Limb (tissue), 2 donors: Measurements from ENCODE around the gene CLMP.
"Not testable (repeated sequence)": the region's sequence is repeated elsewhere in the genome, so short reads cannot be mapped to it uniquely, and the experiment has no call there.

Source experiments
- DNase-seq, 2 donors: peaks; one replicate each; pipeline ENCODE4 v3.0.0-alpha.2; 2016; ENCODE audit errors: extremely low spot score in 2 of 2

Gene CLMP

DNA sequence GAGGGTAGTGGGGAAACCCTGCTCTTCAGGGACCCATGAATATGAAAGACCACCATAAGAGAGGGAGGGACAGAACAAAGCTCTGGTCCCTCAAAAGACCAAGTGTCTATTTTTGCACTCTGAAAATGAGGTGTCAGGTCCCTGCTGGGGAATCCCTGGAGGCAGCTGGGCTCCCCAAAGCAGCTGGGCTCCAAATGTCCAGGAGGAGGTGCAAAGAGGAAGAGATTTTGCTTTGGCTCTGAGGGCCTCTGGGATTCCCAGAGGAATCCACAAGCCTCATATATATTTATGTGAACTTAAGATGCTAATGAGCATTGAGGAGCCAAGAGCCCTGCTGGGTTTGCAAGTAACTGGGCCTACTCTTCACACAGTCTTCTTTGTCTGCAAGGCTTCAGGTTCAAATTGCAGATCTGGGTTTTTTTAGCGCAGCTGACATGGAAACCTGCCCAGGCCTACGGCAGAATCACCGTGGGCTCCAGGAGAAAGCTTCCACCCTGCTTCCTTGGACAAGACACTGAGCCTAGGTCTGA is 26.0 kb downstream of the CLMP start:
- DNase-seq: no peak

DNA sequence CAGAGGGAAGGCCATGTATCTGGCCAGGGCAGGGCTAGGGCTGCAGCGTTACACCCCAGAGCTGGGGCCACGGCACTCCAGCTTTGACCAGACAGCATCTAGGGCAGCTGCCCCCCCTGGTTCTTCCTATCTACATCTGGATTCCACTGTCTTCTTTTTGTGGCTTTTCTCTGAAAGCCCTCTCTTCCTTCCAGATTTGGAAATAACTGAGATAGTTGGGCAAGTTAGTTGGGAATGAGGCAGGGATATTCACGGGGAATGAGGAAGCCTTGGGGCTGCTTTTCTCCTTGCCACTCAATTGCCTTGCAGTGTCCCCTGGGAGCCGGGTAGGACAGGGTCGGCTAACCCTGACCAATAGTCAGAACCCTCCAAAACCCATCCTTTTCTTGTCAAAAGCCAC is 26.8 kb downstream of the CLMP start:
- no peak for DNase-seq

DNA sequence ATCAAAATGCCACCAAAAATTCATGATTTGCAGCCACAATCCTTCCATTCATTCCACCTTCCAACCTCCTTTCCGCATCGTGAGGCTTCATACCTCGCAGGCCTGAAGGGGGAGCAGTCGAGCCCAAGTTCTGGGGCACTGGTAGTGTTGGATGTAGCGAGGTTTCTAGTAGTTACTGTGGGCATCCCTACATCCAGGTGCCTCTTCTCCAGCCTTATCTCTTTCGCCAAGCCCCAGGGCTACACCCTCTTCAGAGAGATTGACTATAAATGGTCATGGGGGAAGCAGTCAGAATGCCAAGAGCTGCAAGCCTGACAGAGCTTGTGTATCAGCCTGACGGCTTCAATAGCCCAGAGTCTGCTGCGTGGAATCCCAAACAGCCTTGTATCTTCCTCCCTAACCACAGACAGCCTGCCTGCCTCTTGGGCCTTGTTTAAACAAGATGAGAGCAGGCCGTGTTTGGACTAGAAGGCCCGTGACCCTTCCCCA is 28.9 kb downstream of the CLMP start:
- peak in 1 of 2 donors; percentile 51 for DNase-seq

DNA sequence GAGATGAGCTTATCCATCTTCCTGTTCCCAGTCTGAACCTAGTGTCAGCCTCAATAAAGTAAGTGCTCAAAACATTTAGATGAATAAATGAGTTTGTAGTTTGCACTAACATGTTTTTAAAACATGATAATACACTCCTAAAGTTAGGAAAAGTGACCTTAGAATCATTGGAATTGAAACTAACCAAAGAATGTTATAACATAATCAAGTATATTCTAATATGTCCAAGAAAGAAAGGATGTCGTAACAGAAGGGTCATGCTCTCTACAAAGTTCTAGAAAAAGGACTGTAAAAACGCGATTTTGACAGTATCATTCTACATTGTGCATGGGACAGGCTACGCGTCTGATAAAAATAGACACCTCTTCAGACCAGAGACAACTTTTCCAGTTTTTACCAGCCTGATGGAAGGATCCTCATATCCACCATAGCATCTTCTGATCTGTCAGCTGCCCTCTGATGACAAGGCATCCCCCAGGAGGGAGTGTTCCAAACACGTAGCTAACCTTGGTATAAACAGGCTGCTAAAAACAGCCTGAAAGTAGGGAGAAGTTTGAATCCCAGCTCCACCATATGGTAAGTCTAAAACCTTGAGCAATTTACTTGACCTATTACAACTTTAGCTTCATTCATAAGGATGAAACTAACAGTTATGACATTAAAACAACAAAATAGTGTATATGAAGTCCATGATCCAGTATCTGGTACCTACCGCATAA is 30.2 kb downstream of the CLMP start:
- DNase-seq: no peak

DNA sequence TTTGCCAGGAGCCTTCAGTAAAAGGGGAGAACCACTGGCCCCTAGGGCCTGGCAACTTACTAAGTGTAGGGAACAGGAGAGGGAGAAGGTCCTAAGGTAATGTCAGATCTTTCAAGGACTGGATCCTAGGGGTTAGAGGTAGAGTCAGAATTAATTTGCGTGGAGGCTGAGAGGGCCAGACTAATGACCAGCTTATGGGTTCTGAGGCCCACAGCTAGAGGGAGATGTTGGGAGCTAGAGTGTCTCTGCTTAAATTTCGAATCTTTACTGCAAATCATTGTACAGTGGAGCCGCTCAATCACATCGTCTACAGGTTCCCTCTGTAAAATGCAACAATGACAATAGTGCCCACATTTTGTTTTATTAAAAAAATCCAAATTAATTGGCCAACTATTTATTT is 31.4 kb downstream of the CLMP start:
- no peak for DNase-seq

DNA sequence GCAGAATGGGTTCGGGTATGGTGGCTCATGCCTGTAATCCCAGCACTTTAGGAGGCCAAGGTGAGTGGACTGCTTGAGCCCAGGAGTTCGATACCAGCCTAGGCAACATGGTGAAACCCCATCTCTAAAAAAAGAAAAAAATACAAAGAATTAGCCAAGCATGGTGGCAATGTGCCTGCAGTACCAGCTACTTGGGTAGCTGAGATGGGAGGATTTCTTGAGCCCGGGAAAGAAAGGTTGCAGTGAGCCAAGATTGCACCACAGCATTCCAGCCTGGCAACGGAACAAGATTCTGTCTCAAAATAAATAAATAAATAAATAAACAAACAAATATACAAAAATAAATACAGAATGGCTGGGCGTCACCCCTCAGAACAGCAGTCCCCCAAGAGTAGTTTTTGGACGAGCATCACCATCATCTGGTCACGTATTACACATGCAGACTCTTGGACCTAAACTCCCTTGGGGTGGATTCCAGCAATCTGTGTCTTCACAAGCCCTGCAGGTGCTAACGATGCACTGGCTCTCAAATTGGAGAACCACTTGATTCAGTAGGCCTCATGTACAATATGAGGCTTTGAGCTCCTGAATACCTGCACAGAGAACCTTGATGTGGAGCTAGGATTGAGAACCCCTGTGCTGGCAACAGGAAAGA is 33.5 kb downstream of the CLMP start:
- DNase-seq: no peak

DNA sequence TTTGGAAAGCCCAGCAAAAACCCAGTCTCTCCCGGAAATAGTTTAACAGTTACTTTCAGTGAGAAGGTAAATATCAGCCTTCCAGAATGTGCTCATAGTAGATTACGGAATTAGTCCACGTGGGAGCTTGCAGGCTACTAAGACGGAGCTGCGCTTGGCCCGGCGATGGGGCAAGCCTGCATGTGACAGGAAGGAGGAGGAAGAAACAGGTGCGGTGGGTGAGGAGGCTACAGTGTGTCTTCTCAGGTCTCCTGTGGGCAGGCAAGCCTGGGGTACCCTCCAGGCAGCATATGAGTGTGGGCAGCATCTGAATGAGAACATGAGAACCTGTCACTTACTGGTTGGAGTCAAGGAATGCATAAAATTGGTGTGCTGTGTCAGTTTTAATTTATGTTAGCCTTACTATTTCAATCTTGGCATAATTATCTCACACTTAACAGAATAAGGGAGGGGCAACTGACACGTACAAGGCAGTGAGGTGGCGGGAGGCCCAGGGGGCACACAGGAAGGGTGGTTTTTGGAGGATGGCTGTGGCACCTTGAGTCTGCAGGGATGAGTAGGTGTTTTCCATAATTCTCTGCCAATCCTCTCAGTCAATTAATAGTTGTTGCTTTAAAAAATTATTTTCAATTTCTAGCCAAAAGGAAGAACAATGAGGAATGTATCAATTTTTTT is 35.7 kb downstream of the CLMP start:
- DNase-seq: no peak

DNA sequence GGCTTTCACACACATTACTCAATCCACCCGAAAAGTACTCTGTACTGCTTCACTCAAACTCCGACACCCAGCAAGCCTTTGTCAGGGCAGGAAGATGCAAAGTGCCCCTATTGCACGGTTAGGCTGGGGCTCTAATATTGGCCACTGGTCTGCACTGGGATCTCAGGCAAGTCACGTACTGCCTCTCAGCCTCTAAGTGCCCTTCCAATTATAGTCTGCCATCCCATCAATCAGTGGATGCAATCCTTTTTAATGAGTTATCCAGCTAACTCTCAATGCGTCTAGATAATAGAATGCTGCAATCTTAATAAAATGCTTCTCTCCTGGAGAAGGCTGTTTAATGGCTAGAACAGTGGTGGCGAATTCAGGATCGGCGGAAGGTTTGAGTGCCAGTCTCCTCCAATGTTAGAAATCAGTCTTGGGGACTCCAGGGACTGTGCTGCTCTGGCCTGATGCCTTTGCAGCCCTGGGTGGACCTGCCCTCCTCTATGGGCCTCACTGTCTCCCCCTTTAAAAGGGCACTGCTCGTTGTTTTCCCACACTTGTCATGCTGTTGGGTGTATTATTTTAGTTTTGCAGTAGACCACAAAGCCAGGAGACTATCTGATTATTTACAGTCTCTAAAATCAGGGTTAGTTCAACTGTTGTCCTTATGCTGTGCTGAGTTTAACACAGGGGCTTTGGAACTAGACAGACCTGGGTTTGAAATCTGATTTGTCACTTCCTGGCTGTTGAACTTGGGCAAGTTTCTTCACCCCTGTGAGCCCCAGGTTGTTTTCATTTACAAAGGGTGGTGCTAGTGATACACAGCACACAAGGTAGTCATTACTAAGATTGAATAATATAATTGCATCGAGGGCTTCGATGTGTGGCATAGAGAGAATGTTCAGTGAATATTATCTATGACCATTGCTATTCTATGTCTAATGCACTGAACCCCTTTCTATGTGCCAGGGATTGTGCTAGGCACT is 36.7 kb downstream of the CLMP start:
- DNase-seq: no peak

DNA sequence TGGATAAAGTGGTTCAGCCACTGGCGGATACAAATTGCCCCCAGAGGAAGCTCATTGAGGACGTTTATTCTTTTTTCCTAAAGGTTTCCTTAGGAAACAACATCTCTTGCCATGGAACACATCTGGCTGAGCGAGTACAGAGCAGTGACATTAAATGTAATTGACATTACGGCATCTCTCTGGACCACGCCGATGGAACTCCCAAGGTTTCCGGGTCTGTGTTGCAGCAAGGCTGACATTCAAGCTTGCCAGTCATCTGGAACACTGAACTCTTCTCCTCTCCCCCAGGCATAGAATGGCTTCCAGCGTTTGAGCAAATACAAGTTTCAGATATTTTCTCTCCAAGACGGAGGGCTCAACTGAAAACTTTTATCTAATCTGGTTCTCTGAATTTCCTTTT is 42.1 kb downstream of the CLMP start:
- no peak for DNase-seq

DNA sequence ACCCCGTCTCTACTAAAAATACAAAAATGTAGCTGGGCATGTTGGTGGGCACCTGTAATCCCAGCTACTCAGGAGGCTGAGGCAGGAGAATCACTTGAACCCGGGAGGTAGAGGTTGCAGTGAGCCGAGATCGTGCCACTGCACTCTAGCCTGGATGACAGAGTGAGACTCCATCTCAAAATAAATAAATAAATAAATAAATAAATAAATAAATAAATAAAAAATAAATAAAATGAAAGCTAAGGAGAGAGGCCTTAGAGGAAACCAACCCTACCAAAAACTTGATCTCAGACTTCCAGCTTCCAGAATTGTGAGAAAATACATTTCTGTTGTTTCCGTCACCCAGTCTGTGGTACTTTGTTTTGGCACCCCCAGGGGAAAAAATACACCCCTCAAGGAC is 42.7 kb downstream of the CLMP start:
- not testable (repeated sequence) for DNase-seq

DNA sequence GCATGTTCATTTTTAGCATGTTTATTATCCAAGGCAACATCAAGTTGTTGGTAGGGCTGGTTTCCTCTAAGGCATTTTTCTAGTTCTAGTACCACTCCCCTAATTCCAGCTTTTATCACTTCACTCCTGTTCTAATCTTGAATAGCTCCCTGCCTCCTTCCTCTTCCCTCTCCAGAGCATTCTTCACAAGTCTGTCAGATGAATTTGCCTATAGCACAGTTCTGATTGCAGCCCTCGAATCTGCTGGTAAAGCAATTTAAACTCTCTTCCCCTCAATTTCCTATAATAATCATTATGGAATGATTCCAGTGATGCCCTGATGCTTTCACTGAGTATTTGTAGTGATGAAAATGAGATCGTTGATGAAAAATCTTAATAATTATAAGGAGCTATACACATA is 43.3 kb downstream of the CLMP start:
- DNase-seq: no peak

DNA sequence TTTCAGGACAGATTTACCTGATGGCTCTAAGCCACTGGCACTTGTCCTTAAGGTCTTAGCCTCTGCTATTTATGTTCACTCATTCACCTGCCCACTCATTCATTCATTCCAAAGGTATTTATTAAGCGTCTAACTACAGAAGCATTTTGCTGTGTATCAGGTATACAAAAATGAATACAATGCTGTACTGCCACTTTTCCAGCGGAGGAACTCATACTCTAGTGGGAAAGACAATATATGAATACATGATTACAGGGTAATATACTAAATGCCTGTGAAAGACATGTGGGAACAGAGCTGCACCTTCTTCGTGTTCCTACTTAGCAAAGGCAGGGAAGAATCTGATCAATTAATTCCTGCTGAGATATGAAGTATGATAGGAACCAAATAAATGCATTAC is 43.7 kb downstream of the CLMP start:
- no peak for DNase-seq

DNA sequence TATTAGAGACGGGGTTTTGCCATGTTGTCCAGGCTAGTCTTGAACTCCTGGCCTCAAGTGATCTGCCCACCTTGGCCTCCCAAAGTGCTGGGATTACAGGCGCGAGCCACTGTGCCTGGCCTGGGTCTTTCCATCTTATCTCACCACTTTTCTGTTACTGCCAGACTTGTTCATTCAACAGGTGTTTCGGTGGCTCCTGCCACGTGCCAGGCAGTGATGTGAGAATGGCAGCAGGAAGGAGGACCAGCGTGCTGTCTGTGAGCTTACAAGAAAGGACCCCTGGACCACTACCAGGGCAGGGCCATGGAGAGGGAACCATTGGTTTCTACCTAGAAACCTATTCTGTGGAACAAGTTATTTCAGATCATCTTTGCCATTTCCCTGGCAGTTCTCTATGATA is 44.2 kb downstream of the CLMP start:
- DNase-seq: no peak

DNA sequence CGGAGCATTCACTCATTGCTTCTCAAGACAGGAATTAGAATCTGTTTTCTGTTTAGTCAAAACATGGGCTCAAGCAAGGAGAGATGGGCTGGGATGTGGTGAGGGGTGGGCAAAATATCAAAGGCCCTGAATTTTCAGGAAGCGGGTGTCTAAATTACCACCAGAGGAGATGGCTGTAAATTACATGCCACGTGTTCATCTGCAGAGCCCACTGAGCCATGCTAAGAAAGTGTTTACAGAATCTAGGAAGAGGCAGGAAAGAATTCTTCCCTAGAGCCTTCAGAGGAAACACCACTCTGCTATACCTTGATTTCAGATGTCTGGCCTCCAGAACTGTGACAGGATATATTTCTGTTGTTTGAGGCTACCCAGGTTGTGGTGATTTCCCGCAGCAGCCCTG is 46.1 kb downstream of the CLMP start:
- no peak for DNase-seq

DNA sequence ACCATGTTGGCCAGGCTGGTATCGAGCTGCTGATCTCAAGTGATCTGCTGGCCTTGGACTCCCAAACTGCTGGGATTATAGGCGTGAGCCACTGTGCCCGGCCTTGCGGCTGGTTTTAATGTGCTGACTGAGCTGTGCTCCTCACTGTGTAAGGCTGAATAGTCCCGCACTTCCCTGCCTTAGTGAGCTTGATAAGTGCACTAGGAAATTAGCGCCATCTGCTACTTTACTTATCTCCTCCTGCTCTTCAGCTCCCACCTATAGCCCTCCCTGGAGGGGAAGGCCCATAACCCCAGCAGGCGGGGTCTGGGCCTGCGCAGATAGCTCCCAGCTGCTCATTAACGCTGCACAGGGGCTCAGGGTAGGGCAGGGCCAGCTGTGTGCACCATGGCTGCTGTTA is 49.4 kb downstream of the CLMP start:
- DNase-seq: peak in 1 of 2 donors; percentile 43

DNA sequence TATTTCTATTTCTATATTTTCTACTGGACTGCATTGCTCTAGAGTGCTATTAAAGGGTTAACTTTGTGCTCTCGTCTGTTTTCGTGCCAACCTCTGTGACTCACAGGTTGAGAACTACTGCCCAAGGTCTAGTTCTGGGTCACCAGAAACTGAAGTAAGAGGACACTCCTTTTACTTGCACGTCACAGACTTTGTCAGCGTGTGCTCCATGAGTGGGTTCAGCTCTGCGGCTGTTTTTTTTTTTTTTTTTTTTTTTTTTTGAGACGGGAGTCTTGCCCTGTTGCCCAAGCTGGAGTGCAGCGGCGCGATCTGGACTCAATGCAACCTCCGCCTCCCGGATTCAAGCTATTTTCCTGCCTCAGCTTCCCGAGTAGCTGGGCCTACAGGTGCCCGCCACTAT is 49.8 kb downstream of the CLMP start:
- DNase-seq: no peak

DNA sequence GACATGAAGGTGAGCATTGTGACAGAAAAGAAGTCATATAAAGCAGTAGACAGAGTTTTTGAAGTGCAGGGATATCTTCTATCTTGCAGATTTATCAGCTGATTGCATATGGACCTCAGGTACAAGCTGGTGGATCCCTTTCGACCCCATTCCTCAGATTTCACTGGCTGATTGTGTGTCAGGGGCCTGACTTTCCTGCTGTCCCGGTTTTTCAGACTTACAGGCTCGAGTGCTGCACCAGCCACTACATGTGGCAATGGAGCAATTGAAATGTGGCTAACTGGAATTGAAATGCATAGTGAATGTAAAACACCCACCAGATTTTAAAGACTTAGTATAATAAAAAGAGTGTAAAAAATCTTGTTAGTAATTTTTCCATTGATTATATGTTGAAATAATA is 50.3 kb downstream of the CLMP start:
- DNase-seq: no peak

DNA sequence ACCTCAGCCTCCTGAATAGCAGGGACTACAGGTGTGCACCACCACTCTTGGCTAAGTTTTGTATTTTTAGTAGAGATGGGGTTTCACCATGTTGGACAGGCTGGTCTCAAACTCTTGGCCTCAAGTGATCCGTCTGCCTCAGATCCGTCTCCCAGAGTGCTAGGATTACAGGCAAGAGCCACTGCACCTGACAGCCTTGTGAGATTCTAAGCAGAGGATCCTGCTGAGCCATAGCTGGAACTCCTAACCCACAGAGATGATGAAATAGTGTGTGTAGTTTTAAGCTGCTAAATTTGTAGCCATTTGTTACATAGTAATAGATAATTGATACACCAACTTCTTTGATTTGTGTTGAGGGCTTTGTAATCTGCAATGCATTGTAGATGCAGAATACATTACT is 51.1 kb downstream of the CLMP start:
- DNase-seq: no peak

DNA sequence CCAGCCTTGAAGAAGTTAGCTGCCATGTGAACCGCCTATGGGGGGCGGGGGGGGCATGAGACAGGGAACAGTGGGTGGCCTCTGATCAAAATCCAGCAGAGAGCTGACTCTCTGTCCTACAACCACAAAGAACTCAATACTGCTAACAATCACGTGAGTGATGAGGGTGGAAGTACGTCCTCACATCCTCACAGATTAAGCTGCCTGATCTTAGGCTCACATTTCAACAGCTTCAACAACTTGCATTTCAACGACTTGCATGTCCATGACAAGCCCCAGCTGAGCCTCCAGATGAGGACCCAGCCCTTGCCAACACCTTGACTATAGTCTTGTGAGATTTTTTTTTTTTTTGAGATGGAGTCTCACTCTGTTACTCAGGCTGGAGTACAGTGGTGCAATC is 51.6 kb downstream of the CLMP start:
- DNase-seq: no peak

DNA sequence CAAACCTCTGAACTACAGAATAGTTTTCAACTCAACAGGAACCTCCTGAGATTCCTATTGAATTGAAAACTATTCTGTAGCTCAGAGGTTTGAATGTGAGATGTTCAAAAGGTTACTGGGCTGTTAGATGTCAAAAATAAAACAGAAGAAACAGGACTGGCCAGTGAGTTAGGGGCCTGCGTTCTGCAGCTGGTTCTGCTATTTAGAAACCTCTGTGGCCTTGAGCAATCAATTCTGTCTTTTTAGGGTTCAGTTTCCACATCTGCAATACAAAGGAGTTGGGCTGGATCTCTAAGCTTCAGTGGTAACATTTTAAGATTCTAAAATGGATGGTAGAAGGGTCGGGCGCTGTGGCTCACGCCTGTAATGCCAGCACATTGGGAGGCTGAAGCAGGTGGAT is 55.8 kb downstream of the CLMP start:
- DNase-seq: no peak
